ENCODE data around the gene AMZ1.
"Not testable (repeated sequence)": the region's sequence is repeated elsewhere in the genome, so short reads cannot be mapped to it uniquely, and the experiment has no call there.

The AMZ1 gene

GRCh38 chr7:2729893-2730716 lies 42.1 kb downstream of the AMZ1 start:
- DNase-seq: no peak

- DNase-seq: no peak
Measured at GRCh38 chr7:2730846-2731770, 43.1 kb downstream of the AMZ1 start.

GRCh38 chr7:2732388-2732787 lies 44.4 kb downstream of the AMZ1 start:
- no peak for DNase-seq

- DNase-seq: no peak
Measured at GRCh38 chr7:2732959-2733584, 45.1 kb downstream of the AMZ1 start.

DNA sequence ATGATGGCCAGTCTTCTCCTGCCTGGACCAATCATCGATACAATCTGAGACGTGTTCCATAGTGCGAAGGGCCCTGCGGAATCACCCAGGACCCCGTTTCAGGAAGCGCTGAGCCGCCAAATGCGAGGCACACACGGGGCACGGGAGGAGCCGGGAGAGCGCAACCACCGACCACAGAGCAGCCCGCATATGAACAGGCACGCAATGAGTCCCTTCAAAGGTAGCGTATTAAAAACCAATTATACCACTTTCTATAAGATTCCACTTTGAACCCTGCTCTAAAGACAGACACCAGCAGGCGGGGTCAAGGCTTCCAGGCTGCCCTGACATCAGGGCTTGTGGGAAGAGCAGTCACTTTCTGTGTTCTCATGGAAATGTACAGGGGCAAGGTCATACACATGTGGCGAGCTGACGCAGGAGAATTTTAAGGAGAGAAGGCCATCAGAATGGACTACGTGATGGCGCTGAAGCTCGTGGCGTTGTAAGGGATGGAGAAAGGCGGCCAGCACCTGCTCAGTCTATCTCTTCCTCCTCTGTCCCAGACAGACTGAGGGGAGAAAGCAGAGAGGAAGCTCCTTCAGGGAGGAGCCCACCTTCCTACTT lies 46.2 kb downstream of the AMZ1 start:
- DNase-seq: no peak

GRCh38 chr7:2734751-2735571 lies 47.0 kb downstream of the AMZ1 start:
- no peak for DNase-seq

GRCh38 chr7:2735744-2736143 lies 47.7 kb downstream of the AMZ1 start:
- no peak for DNase-seq

DNA sequence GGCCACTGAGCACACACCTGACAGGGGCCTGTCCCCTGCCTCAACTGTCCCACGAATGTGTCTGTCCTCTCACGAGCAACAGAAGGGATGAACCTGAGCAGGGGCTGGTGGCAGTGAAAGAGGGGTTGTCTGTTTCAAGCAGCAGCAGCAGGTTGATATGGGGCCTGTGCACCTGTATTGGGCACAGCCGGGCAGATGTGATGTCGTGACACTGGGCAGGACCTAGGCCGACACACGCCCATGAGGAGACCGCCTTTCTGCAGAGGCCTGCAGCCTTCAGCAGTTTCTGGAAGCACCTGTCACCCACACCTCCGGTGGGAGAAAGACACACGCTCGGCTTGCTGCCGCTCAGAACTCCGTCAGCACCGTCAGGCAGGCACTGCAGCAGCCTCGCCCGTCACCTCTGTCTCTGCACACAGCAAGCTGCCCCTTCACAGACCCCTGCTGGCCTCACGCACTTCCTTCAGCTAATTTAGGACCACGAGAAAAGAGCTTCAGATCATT lies 48.5 kb downstream of the AMZ1 start:
- no peak for DNase-seq

DNA sequence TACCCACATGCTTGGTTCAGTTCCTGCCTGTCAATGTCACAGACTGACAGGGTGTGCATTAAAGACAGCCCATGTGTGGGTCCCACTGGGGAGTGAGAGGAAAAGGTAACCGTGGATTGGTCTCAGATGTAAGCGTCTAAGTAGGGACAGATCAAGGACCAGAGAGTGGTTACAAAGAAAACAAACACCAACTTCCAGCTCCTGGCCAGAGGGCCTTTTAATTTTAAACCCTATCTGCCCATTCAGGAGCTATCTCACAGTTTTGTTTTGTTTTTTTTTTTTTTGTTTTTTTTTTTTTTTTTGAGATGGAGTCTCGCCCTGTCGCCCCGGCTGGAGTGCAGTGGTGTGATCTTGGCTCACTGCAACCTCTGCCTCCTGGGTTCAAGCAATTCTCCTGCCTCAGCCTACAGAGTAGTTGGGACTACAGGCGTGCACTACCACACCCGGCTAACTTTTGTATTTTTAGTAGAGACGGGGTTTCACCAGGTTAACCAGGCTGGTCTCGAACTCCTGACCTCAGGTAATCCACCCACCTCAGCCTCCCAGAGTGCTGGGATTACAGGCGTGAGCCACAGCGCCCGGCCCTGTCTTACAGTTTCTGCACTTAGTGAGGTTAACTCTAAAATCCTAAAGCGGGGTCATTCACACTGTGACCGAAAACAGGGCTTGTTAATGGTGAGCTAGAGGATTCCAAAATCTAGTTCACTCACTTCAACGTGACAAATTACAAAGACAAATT lies 49.2 kb downstream of the AMZ1 start:
- DNase-seq: not testable (repeated sequence)

- DNase-seq: no peak
Measured at GRCh38 chr7:2737771-2738540, 50.0 kb downstream of the AMZ1 start.

- no peak for DNase-seq
Measured at GRCh38 chr7:2738766-2739549, 51.0 kb downstream of the AMZ1 start.

DNA sequence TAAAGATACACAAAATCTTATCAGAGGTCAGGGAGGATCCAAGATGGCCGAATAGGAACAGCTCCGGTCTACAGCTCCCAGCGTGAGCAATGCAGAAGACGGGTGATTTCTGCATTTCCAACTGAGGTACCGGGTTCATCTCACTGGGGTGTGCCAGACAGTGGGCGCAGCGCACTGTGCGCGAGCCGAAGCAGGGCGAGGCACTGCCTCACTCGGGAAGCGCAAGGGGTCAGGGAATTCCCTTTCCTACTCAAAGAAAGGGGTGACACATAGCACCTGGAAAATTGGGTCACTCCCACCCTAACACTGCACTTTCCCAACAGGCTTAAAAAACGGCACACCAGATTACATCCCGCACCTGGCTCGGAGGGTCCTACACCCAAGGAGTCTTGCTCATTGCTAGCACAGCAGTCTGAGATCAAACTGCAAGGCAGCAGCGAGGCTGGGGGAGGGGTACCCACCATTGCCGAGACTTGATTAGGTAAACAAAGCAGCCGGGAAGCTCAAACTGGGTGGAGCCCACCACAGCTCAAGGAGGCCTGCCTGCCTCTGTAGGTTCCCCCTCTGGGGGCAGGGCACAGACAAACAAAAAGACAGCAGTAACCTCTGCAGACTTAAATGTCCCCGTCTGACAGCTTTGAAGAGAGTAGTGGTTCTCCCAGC lies 55.7 kb downstream of the AMZ1 start:
- DNase-seq: not testable (repeated sequence)

DNA sequence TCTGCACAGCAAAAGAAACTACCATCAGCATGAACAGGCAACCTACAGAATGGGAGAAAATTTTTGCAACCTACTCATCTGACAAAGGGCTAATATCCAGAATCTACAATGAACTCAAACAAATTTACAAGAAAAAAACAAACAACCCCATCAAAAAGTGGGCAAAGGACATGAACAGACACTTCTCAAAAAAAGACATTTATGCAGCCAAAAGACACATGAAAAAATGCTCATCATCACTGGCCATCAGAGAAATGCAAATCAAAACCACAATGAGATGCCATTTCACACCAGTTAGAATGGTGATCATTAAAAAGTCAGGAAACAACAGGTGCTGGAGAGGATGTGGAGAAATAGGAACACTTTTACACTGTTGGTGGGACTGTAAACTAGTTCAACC lies 60.7 kb downstream of the AMZ1 start:
- not testable (repeated sequence) for DNase-seq

DNA sequence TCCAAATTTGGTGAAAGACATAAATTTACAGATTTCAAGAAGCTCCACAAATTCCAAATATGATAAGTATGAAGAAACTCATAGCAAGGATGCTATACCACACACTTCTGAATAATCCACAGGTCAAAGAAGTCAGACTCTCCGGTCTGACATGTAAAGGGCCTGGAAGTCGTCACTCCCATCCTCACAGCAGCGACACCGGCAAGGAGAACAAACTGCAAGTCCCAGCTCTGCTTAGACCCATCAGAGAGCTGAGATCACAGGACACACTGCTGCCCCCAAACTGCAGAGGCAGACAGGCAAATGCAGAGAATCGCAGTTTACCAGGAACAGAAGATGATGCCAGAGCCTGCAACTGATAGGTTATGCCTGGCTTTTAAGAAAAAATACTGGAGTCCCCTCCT lies 62.0 kb downstream of the AMZ1 start:
- DNase-seq: no peak

DNA sequence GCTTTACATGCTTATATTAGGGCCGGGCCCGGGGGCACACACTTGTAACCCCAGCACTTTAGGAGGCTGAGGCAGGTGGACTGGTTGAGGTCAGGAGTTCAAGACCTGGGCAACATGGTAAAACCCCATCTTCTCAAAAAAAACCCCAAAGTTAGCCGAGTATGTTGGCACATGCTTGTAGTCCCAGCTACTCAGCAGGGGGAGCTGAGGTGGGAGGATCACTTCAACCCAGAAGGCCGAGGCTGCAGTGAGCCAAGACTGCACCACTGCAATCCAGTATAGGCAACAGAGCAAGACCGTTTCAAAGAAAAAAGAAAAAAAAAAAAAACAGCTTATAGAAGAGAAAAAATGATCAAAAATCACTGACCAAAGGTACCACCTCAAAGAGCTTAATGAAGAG lies 63.1 kb downstream of the AMZ1 start:
- DNase-seq: no peak

DNA sequence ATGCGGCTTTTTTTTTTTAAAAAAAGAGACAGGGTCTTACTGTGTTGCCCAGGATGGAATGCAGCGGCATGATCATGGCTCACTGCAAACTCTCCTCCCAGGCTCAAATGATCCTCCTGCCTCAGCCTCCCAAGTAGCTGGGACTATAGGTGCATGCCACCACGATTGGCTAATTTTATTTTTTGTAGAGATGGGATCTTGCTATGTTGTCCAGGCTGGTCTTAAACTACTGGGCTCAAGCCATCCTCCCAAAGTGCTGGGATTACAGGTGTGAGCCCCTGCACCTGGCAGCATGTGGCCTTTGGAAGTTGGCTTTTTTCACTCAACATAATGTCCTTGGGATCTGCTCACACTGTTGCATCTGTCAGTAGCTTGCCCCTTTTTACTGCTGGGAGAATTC lies 65.1 kb downstream of the AMZ1 start:
- no peak for DNase-seq

DNA sequence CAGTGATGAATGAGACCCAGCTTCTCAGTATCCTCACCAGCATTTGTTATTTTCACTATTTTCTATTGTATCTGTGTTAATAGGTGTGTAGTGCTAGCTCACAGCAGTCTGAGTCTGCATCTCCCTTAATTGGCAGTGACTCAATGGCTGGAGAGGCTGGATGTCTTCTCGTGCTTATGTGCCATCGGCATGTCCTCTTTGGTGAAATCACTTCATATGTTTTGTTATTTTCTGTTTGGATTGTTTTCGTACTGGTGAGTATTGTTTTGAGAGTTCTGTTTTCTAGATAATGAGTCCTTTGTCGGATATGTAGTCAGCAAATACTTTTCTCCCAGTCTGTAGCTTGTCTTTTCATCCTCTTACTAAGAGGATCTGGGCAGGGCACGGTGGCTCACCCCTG lies 66.1 kb downstream of the AMZ1 start:
- no peak for DNase-seq

DNA sequence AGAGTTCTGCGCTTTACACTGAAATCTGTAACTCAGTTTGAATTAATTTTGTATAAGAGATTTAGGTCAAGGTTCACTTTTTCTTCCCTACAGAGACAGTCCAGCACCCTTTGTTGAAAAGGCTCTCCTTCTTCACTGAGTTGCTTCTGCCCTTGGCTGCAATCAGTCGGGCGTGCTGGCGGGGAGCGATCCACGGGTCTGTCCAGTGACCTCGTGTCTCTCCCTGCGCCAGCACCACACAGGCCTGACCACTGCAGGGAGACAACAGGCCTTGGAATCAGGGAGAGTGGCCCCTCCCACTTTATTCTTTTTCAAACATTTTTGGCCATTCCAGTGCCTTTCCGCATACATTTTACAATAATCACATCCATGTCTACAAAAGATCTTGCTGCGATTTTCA lies 66.9 kb downstream of the AMZ1 start:
- no peak for DNase-seq

DNA sequence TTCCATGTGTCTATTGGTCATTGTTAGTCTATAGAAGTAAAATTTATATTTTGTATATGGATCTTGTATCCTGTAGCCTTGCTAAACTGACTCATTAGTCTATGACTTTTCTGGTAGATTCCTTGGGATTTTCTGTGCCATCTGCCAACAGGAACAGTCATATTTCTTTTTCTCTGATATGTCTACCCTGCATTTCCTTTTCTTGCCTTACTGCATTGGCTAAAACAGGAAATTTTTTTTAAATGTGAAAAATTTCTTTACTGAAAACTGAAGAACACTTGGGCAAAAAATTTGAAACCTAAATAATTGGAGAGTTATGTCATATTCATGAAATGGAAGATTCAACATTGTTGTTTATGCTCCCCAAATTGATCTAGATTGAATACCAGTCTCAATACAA lies 67.5 kb downstream of the AMZ1 start:
- DNase-seq: no peak
